HepG2 (cell line): Measurements from ENCODE around the gene CACNA2D3. TPM values are rescaled to one million over a fixed set of nuclear protein-coding genes. Genes with fewer than 3 reads are reported as not detected.

Experiments
- ATAC-seq: fragments of 200-7000 bp; cut with Tn5 transposase; 3 replicates; pipeline ENCODE4 v1.9.1; 2020; ENCODE audit warnings: mild to moderate bottlenecking, moderate library complexity
- BruUV-seq: library from RNA; stranded (reverse); fragments of 400-500 nt; replicated peaks from 2 replicates; lab custom pipeline; 2021; lab: Mats Ljungman, UMichigan
- CTCF ChIA-PET: fragments of 300-600 bp; formaldehyde crosslinking; extraction: SDS; loops from one replicate; lab custom pipeline; 2021; ENCODE audit warnings: low total read pairs, inconsistent platforms, low intra/inter-chr PET ratio; lab: Yijun Ruan, JAX
- POLR2A ChIA-PET: fragments of 350-600 bp; sonication (Branson Sonifier 250); formaldehyde crosslinking; loops from one replicate; lab custom pipeline; 2020; ENCODE audit warnings: antibody characterized with exemption, inconsistent platforms; lab: Yijun Ruan, JAX
- DNase-seq: peaks from one replicate; pipeline ENCODE4 v3.0.0-alpha.2; 2015; ENCODE audit warnings: low spot score
- FAIRE-seq: peaks from 3 replicates; lab custom pipeline; 2011; peaks lifted over from hg19 to GRCh38; lab: Jason Lieb, UNC
- H2AFZ ChIP-seq: one replicate; pipeline ENCODE4 v1.6.1; 2011; ENCODE audit warnings: low read length, inconsistent platforms
- H3K27ac ChIP-seq: fragments of 300-600 bp; 3 replicates; pipeline ENCODE4 v1.8.0; 2011; ENCODE audit warnings: mixed run types, mild to moderate bottlenecking, mixed read lengths, low read length, inconsistent platforms; ENCODE audit not compliant: insufficient read depth; ENCODE audit errors: extremely low read length
- H3K27me3 ChIP-seq, 2 experiments: fragments of 200-600 bp in 1 of 2; 2 replicates in 1 of 2; 3 replicates in 1 of 2; pipeline versions ENCODE4 v1.6.0 to v1.8.0; 2011; ENCODE audit warnings: low read length in 2 of 2, mild to moderate bottlenecking in 2 of 2, moderate library complexity in 2 of 2, inconsistent platforms in 1 of 2; ENCODE audit not compliant: insufficient read depth in 2 of 2, control insufficient read depth in 1 of 2
- H3K36me3 ChIP-seq, 2 experiments: fragments of 200-600 bp in 1 of 2; replicated peaks in 1 of 2; 2 replicates in 1 of 2; 3 replicates in 1 of 2; pipeline versions ENCODE4 v1.5.1 to v1.8.0; 2011; ENCODE audit warnings: low read length in 2 of 2, inconsistent platforms in 1 of 2; ENCODE audit not compliant: insufficient read depth in 2 of 2, control insufficient read depth in 1 of 2
- H3K4me1 ChIP-seq: 2 replicates; pipeline ENCODE4 v1.5.1; 2012; ENCODE audit warnings: low read length, inconsistent platforms; ENCODE audit not compliant: insufficient read depth
- H3K4me2 ChIP-seq: 2 replicates; pipeline ENCODE4 v1.6.0; 2011; ENCODE audit warnings: low read depth, low read length, inconsistent platforms
- H3K4me3 ChIP-seq, 3 experiments: fragments of 200-600 bp in 1 of 3; sonication (generic), shearing (Covaris generic) in 1 of 3; replicated peaks in 1 of 3; 2 replicates each; pipeline ENCODE4 v1.5.1; 2011 to 2016; ENCODE audit warnings: low read length in 3 of 3, inconsistent platforms in 2 of 3, low read depth in 2 of 3, mild to moderate bottlenecking in 2 of 3, control low read depth in 1 of 3, mixed read lengths in 1 of 3; ENCODE audit not compliant: insufficient read depth in 1 of 3
- H3K79me2 ChIP-seq: one replicate; pipeline ENCODE4 v1.6.1; 2011; ENCODE audit warnings: low read length, inconsistent platforms; ENCODE audit not compliant: insufficient read depth
- H3K9ac ChIP-seq: 2 replicates; pipeline ENCODE4 v1.6.0; 2011; ENCODE audit warnings: mild to moderate bottlenecking, low read depth, low read length, inconsistent platforms; ENCODE audit not compliant: insufficient read depth
- H3K9me3 ChIP-seq: 2 replicates; pipeline ENCODE4 v1.5.1; 2012; ENCODE audit warnings: mild to moderate bottlenecking, low read length
- H4K20me1 ChIP-seq: 2 replicates; pipeline ENCODE4 v1.6.0; 2011; ENCODE audit warnings: inconsistent platforms, mild to moderate bottlenecking, low read length, moderate library complexity; ENCODE audit not compliant: insufficient read depth
- ARID5B ChIP-seq: IDR thresholded peaks from 2 replicates; pipeline ENCODE4 v1.4.0; 2020; ENCODE audit warnings: mild to moderate bottlenecking, missing genetic modification reagents
- ASH2L ChIP-seq: fragments of 300-600, 200-600 bp; sonication (generic); IDR thresholded peaks from 2 replicates; pipeline ENCODE4 v1.7.0; 2017; ENCODE audit warnings: low read depth, mild to moderate bottlenecking, moderate library complexity, mixed read lengths, low read length; ENCODE audit not compliant: insufficient read length
- DR1 ChIP-seq: sonication (generic); formaldehyde crosslinking; IDR thresholded peaks from 2 replicates; pipeline ENCODE4 v1.8.0; 2021; ENCODE audit warnings: mild to moderate bottlenecking, missing genetic modification reagents, inconsistent platforms
- MXD1 ChIP-seq: sonication (generic); formaldehyde crosslinking; IDR thresholded peaks from 2 replicates; pipeline ENCODE4 v1.4.0; 2020; ENCODE audit warnings: mild to moderate bottlenecking, missing genetic modification reagents
- POLR2AphosphoS5 ChIP-seq: IDR thresholded peaks from 2 replicates; pipeline ENCODE4 v1.6.1; 2012; ENCODE audit warnings: low read depth, low read length
- RBAK ChIP-seq: sonication (generic); formaldehyde crosslinking; IDR thresholded peaks from 2 replicates; pipeline ENCODE4 v1.5.1; 2020; ENCODE audit warnings: mild to moderate bottlenecking, missing genetic modification reagents
- RNF219 ChIP-seq: sonication (generic); formaldehyde crosslinking; IDR thresholded peaks from 2 replicates; pipeline ENCODE4 v1.5.0; 2020; ENCODE audit warnings: mild to moderate bottlenecking, missing genetic modification reagents
- SMYD3 ChIP-seq: sonication (generic); formaldehyde crosslinking; IDR thresholded peaks from 2 replicates; pipeline ENCODE4 v1.8.1; 2023; ENCODE audit warnings: mild to moderate bottlenecking, missing genetic modification reagents
- TIGD3 ChIP-seq: sonication (generic); formaldehyde crosslinking; IDR thresholded peaks from 2 replicates; pipeline ENCODE4 v1.5.1; 2020; ENCODE audit warnings: mild to moderate bottlenecking, missing genetic modification reagents, borderline replicate concordance
- ZBTB7B ChIP-seq: sonication (generic); formaldehyde crosslinking; IDR thresholded peaks from 2 replicates; pipeline ENCODE4 v1.4.0; 2020; ENCODE audit warnings: missing genetic modification reagents
- ZNF350 ChIP-seq: sonication (generic); formaldehyde crosslinking; IDR thresholded peaks from 2 replicates; pipeline ENCODE4 v1.4.0; 2020; ENCODE audit warnings: mild to moderate bottlenecking, low read depth, missing genetic modification reagents, borderline replicate concordance
- ZNF501 ChIP-seq: sonication (generic); formaldehyde crosslinking; IDR thresholded peaks from 2 replicates; pipeline ENCODE4 v1.5.1; 2020; ENCODE audit warnings: mild to moderate bottlenecking, moderate library complexity, missing genetic modification reagents
- ZNF550 ChIP-seq: sonication (generic); formaldehyde crosslinking; IDR thresholded peaks from 2 replicates; pipeline ENCODE4 v1.4.0; 2020; ENCODE audit warnings: mild to moderate bottlenecking, missing genetic modification reagents, borderline replicate concordance
- ZNF644 ChIP-seq: IDR thresholded peaks from 2 replicates; pipeline ENCODE4 v1.6.1; 2016; ENCODE audit warnings: low read depth
- ZNF766 ChIP-seq: sonication (generic); formaldehyde crosslinking; IDR thresholded peaks from 2 replicates; pipeline ENCODE4 v1.5.0; 2020; ENCODE audit warnings: missing genetic modification reagents, borderline replicate concordance
- ZNF780A ChIP-seq: sonication (generic); formaldehyde crosslinking; IDR thresholded peaks from 2 replicates; pipeline ENCODE4 v1.8.0; 2022; ENCODE audit warnings: mild to moderate bottlenecking, missing genetic modification reagents, moderate library complexity
- ZSCAN31 ChIP-seq: sonication (generic); formaldehyde crosslinking; IDR thresholded peaks from 2 replicates; pipeline ENCODE4 v1.5.0; 2020; ENCODE audit warnings: low read depth, mild to moderate bottlenecking, missing genetic modification reagents
- WGBS: methylation state at CpG from one replicate; pipeline ENCODE4 v1.1.6; 2017; ENCODE audit warnings: low lambda C conversion rate; 5-methylcytosine and 5-hydroxymethylcytosine counted together
- in situ Hi-C: cut with HindIII; loops from 2 replicates; pipeline ENCODE4 v1.10.0; 2017; ENCODE audit warnings: low pct_unique_long_range_greater_than_20kb; ENCODE audit not compliant: extremely low pct_ligation_motif_present
- intact Hi-C: fragments of 100-400 bp; cut with micrococcal nuclease; formaldehyde crosslinking; loops from one replicate; pipeline ENCODE4 v1.10.0; 2022; ENCODE audit not compliant: unreplicated experiment
- polyA plus RNA-seq, 8 experiments: library from polyadenylated mRNA; depleted of rRNA in 3 of 8; stranded (reverse) in 7 of 8; unstranded in 1 of 8; fragments of >200 nt; fragmentation: Illumina TruSeq in 4 of 8; extraction: Trizol in 4 of 8; gene quantifications; 2 replicates each; pipeline versions ENCODE4 v1.2.1 to v1.2.3, GENCODE V29; 2011 to 2016; ENCODE audit warnings: low read depth in 4 of 8, missing spikeins in 1 of 8, mixed read lengths in 1 of 8; ENCODE audit not compliant: insufficient read depth in 1 of 8
- total RNA-seq, 5 experiments: library from RNA; depleted of rRNA; stranded (reverse); fragments of >200 nt; fragmentation: Illumina TruSeq; extraction: Trizol; gene quantifications; 2 replicates each; pipeline ENCODE4 v1.2.3, GENCODE V29; 2016; ENCODE audit warnings: low read depth in 1 of 5

The CACNA2D3 gene
- total and polyA plus RNA-seq, 2 of the 13 experiments (the other 11 are each of a cell fraction or from before 2014, with no cell fraction given), result not detected

GRCh38 chr3:54706738-54707137 lies 584.4 kb downstream of the CACNA2D3 start (continued):
- TF ChIP-seq ZNF350 (CRISPR knock-in tag) (no peak), ZNF501 (no peak), RBAK (CRISPR knock-in tag) (no peak), ARID5B (CRISPR knock-in tag) (no peak), POLR2AphosphoS5 (no peak), ZNF644 (CRISPR knock-in tag) (no peak), ZNF766 (CRISPR knock-in tag) (no peak), MXD1 (CRISPR knock-in tag) (no peak), ZSCAN31 (CRISPR knock-in tag) (no peak)

- CTCF ChIA-PET, result no interaction called here
- ATAC-seq, result no peak
- 4% methylated on average over 3 of the region's 3 CpGs for WGBS
- in situ Hi-C loops, result no loop called here
- Histone ChIP-seq H3K4me2 (no peak overlapping the region), H3K9me3 (no peaks in the 10 kb centered on the region), H3K27ac (no peak overlapping the region), H3K9ac (no peak overlapping the region), H3K36me3 (no peaks in the 10 kb centered on the region), H3K27me3 (no peaks in the 10 kb centered on the region), H3K4me3 (no peak overlapping the region), H2AFZ (no peak overlapping the region), H3K4me1 (no peaks in the 10 kb centered on the region), H3K79me2 (no peaks in the 10 kb centered on the region), H4K20me1 (no peaks in the 10 kb centered on the region)
- POLR2A ChIA-PET, result no interaction called here
- intact Hi-C loops, result no loop called here
- no TSS peak for BruUV-seq
- DNase-seq, result no peak
- FAIRE-seq, result no peak
- TF ChIP-seq ZBTB7B (no peak), SMYD3 (CRISPR knock-in tag) (no peak), ZNF550 (CRISPR knock-in tag) (no peak), ASH2L (no peak), RNF219 (CRISPR knock-in tag) (no peak), DR1 (CRISPR knock-in tag) (no peak), ZNF780A (CRISPR knock-in tag) (no peak), TIGD3 (CRISPR knock-in tag) (no peak)
These were observed 587.4 kb downstream of the CACNA2D3 start for GRCh38 chr3:54709785-54710184.
